HG03196 (cell line): ENCODE measurements around the gene COQ5.
"Not testable (repeated sequence)": the region's sequence is repeated elsewhere in the genome, so short reads cannot be mapped to it uniquely, and the experiment has no call there.

Experiments
- ATAC-seq: cut with Tn5 transposase; IDR thresholded peaks from one replicate; pipeline ENCODE4 v1.9.1; 2021; ENCODE audit not compliant: unreplicated experiment

Gene COQ5, protein sequence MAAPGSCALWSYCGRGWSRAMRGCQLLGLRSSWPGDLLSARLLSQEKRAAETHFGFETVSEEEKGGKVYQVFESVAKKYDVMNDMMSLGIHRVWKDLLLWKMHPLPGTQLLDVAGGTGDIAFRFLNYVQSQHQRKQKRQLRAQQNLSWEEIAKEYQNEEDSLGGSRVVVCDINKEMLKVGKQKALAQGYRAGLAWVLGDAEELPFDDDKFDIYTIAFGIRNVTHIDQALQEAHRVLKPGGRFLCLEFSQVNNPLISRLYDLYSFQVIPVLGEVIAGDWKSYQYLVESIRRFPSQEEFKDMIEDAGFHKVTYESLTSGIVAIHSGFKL

GRCh38 chr12:120528861-120529525 lies at the start of gene COQ5:
TSS of gene COQ5 (minus strand) at chr12:120529158. CDS start at chr12:120529141, 17 bp downstream.
- ATAC-seq, result peak; percentile 77

DNA sequence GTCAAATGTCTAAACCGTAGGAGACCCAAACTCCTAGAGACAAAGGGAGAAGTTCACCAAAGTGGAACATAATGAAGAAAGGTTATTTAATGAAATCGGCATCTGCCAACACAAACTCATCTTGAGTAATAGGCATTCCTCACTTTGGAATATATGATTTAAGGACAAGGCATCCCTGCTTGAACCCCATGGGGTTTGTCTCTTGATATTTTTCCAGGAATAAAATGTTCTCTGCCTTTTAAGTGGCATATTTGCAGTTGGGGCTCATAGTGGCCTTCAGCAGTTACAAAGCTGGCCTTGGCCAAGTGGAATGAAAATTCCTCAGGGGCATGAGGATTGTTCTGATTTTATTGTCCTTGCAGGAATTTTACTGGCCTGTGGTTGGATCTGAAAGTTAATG lies 45.1 kb upstream of the COQ5 start:
- ATAC-seq, result no peak

GRCh38 chr12:120573560-120573959 lies 44.6 kb upstream of the COQ5 start:
- no peak for ATAC-seq

GRCh38 chr12:120571299-120571698 lies 42.3 kb upstream of the COQ5 start:
- ATAC-seq, result no peak

DNA sequence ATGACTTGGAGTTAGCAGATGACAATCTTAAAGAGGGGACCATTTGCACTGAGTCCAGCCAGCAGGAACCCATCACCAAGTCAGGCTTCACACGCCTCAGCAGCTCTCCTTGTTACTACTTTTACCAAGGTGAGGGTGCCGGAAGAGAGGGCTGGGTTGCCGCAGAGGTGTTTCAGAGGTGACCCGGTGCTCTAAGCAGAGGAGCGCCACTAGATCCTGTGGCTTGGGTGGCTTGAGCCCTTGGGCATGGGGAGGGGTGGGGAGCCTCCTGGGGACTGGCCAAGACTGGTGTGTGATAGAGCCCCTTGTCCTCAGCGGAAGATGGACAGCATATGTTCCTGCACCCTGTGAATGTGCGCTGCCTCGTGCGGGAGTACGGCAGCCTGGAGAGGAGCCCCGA lies 34.5 kb upstream of the COQ5 start:
- ATAC-seq, result no peak

DNA sequence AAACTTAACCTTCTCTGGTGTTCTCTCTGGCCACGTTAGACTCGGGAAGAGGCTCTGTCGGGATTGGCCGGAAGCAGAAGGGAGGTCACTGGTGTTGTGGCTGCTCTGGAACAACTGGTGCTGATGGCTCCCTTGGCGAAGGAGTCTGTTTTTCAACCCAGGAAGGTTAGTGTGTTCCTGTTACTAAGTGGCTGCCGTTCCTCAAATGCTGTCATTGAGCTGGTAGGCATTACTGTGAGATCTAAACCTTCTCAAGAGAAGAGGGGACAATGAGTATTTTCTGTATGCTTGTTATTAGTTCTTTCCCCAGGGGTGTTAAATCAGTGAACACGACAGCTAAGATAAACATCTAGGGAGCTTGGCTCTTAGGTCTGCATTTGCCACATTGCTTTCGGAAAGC lies 33.9 kb upstream of the COQ5 start:
- ATAC-seq, result no peak

- ATAC-seq, result no peak
Measured at GRCh38 chr12:120557589-120557988, 28.6 kb upstream of the COQ5 start.

GRCh38 chr12:120554678-120555077 lies 25.7 kb upstream of the COQ5 start:
- no peak for ATAC-seq

- no peak for ATAC-seq
Measured at GRCh38 chr12:120546050-120546386, 17.1 kb upstream of the COQ5 start.

GRCh38 chr12:120544691-120545090 lies 15.7 kb upstream of the COQ5 start:
- no peak for ATAC-seq

- ATAC-seq, result no peak
Measured at GRCh38 chr12:120542166-120542565, 13.2 kb upstream of the COQ5 start.

DNA sequence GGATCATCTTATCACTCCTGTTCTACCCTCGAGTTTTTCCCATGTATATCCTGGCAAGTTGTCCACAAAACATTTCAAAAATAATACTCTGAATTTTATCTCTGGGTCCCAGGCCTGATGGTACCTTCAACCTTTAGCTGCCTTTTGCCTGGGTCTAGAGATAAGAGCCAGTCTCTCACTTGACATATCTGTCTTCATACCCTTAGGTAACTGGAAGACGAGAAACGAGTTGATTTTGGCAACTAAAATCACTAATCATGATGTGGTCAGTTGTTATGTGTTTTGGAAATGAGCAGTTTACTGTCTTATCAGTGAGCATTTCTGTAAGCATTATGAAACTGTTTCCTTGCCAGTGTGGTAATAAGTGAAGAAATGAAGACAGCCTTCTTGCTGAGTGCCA lies 11.5 kb upstream of the COQ5 start:
- ATAC-seq, result no peak

- no peak for ATAC-seq
Measured at GRCh38 chr12:120539303-120539702, 10.3 kb upstream of the COQ5 start.

DNA sequence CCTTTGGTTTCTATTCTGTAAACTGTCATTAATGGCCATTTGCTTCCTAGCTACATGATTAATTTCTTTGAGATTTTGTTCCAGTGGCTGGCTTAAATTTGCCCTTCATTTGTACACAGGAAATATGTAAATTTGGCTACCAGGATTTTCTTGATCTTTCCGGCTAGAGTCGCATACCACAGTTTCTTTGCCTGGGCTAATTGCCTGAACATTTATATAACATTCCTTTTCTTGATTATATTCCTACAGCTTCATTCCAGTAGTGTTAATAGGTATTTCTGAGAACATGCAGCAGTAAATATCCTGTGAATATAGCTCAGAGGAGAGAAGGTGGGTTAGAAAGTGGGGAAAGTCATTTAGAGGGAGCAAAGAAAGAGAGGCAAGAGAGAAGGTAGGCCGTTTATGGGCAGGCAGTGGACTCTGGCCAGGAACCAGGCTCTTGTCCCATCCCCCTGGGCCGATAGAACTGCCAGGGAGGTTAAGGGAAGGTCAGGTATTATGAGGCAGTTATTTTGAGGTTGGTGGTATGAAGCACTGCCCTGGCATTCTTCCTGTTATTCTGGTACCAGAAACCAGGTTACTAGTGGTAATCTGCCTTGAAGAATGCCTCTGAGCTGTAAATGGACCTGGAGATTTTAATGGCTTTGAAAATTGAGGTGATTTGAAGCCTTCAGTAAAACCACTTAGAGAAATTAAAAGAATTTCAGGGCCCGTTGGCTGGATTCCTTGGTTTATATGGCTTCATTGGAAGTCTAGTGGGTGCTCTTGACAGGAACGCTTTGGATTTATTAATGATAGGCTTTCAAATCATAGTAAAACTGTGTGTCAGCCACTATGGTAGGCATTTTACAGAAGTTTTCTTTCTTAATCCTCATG lies 9.6 kb upstream of the COQ5 start:
- ATAC-seq, result no peak

GRCh38 chr12:120537856-120538220 lies 8.9 kb upstream of the COQ5 start:
- ATAC-seq, result no peak

DNA sequence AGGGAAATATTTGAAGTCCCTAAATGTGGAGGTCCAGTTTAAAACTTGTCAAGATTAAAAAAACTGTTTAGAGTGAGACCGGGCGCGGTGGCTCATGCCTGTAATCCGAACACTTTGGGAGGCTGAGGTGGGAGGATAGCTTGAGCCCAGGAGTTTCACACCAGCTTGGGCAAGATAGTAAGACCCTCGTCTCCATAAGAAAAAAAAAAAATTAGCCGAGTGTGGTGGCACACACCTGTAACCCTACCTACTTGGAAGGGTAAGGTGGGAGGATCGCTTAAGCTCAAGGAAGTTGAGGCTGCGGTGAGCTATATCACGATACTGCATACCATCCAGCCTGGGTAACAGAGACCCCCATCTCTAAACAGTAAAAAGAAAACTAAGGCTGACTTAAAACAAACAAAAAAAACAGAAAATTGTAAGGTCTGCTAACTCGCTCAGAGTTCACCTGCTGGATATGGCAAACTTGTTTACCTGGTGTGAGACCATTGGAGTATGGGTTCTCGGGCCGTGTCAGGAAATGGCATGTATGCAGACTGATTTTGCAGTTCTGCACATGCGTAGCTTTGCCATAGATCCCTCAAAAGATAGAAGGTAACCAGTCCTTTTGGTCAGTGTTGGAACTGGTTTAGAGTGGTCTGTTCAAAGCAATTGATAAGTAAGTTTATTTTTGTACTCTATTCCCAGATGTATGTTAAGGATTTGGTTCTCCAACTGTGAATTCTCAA lies 7.3 kb upstream of the COQ5 start:
- no peak for ATAC-seq

DNA sequence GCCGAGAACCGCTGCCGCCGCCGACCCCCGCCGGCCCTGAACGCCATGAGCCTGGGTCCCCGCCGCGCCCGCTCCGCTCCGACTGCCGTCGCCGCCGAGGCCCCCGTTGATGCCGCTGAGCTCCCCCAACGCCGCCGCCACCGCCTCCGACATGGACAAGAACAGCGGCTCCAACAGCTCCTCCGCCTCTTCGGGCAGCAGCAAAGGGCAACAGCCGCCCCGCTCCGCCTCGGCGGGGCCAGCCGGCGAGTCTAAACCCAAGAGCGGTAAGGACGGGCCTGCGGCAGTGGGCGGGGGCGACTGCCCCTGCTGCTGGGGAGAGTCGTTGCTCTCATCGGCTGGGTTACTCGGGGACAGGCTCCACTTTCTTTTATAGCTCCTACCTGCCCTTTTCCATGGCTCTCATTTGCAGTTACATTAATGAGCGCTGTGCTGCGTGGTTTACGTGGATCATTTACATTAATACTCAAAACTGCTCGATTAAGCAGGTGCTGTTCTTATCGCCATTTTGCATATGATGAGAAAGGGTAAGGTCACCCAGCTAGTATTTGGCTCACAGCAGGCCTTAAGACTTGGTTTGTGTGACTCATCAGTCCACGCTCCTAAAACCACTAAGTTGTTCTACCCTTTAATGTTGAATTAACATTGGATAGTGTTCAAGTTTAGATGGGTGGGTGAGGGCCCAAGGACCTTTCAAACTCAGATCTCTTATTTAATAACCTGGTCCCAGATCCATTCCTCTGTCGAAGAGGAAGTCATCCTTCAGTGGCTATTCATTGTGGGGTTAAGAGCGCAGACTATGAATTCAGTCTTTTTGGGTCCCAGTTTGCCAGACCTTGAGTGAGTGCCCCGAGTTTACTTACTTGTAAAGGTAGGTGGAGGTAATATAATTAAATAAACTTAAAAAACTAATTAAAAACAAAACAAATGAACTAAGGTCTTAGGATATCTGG lies 6.0 kb upstream of the COQ5 start:
- peak; percentile 28 for ATAC-seq

- ATAC-seq, result peak; percentile 66
Measured at GRCh38 chr12:120534203-120534702, 5.3 kb upstream of the COQ5 start, which contains the start of gene RNF10. TSS of gene RNF10 (plus strand) at chr12:120534356. CDS start at chr12:120534812, 456 bp downstream.

DNA sequence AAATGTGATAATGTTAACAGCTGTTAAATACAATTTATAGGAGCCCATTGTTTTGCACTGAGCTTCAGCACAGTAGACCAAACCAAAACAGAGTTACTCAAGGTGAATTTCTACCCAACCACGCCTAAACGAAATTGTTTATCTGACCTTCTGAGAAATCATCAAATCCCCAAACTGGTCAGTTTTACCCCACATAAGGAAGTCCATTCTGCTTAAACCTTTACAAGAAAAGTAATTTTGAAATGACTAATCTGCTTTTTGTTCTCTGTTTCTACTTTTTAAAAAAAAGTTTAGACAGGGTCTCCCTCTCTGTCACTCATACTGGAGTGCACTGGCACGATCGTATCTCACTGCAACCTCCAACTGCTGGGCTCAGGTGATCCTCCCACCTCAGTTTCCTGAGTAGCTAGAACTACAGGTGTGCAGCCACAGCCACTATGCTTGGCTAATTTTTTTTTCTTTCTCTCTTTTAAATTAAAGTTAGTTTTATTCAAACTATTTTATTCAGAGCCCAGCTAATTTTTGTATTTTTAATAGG lies 3.8 kb upstream of the COQ5 start:
- no peak for ATAC-seq

DNA sequence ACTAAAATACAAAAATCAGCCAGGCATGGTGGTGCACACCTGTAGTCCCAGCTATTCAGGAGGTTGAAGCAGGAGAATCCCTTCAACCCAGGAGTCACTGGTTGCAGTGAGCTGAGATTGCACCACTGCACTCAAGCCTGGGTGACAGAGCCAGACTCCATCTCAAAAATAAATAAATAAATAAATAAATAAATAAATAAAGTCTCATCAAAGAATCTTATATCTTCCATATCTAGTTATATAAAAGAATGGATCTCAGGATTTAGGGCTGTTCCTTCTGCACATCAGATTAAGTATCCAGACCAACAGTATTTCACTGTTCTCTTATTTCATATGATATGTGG lies 1.4 kb upstream of the COQ5 start:
- ATAC-seq, result not testable (repeated sequence)
